ENCODE results near the gene PTPRN2. TPM values are rescaled to one million over a fixed set of nuclear protein-coding genes. Genes with fewer than 3 reads are reported as not detected.

PTPRN2 gene
- polyA plus RNA-seq, 1 of the 3 experiments (the other 2 are of a cell fraction) = 4.0 TPM

DNA sequence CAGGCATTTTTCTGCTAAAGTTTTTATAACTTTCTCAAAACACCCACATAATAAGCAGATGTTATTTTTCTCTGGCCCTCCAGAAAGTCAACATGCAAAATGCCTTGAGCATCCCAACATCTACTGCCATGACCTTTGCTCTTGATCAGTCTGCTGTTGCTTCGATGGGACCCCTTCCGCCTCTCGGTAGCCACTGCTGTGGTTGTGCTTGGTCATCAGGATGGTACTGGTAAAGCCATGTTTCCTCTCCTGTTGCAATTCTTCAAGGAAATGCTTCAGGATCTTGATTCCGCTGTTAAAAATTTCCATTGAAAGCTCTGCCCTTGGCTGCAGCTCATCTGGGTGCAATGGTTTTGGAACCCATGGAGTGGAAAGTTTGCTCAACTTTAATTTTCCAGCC lies 717.8 kb downstream of the PTPRN2 start:
- H3K9me2 ChIP-seq = no peaks in the 10 kb centered on the region
- no peaks in the 10 kb centered on the region for H3K9me3 ChIP-seq
- no peaks in the 10 kb centered on the region for H4K20me1 ChIP-seq (ENCODE audit: insufficient read depth)
- no peaks in the 10 kb centered on the region for H3F3A ChIP-seq (replicated peaks; ENCODE audit: insufficient read depth)
- POLR2A ChIA-PET = no interaction called here
- no peaks in the 10 kb centered on the region for H3K79me2 ChIP-seq (ENCODE audit: insufficient read depth)
- no peak overlapping the region for H2AFZ ChIP-seq (ENCODE audit: low read depth)
- H3K9ac ChIP-seq = no peak overlapping the region
- no peak overlapping the region for H3K4me3 ChIP-seq (ENCODE audit: low read depth in 2 of 2, low read length in 1 of 2)
- H3K27me3 ChIP-seq (ENCODE audit: insufficient read depth) = no peaks in the 10 kb centered on the region
- H3K4me2 ChIP-seq = no peak overlapping the region
- 49% methylated on average over 4 of the region's 4 CpGs for WGBS (ENCODE audit: low lambda C conversion rate)
- TF ChIP-seq FOSL2 (IDR thresholded peaks at IDR 0.05; ENCODE audit: borderline replicate concordance, low read depth) (no peak), ZBTB33 (IDR thresholded peaks at IDR 0.05; ENCODE audit: borderline replicate concordance, low read depth) (no peak), CHD2 (IDR thresholded peaks at IDR 0.05; ENCODE audit: low read length, partially characterized antibody) (no peak), EP300 (IDR thresholded peaks at IDR 0.05; ENCODE audit: borderline replicate concordance in 1 of 2, low read depth in 1 of 2, low read length in 1 of 2) (no peak), SMC3 (IDR thresholded peaks at IDR 0.05; ENCODE audit: low read depth, low read length) (no peak), TEAD4 (IDR thresholded peaks at IDR 0.05; ENCODE audit: borderline replicate concordance, insufficient read depth) (no peak), JUND (IDR thresholded peaks at IDR 0.05) (no peak), RAD21 (IDR thresholded peaks at IDR 0.05; ENCODE audit: low read length) (no peak), CTCF (IDR thresholded peaks at IDR 0.05) (no peak), FOXJ3 (CRISPR knock-in tag; IDR thresholded peaks at IDR 0.05) (no peak), PBX3 (IDR thresholded peaks at IDR 0.05) (no peak), RXRA (IDR thresholded peaks at IDR 0.05; ENCODE audit: borderline replicate concordance, low read depth) (no peak), GABPA (IDR thresholded peaks at IDR 0.05; ENCODE audit: low read depth) (no peak), NRF1 (IDR thresholded peaks at IDR 0.05; ENCODE audit: low read depth, low read length) (no peak)
- TF ChIP-seq, protein P1, sequence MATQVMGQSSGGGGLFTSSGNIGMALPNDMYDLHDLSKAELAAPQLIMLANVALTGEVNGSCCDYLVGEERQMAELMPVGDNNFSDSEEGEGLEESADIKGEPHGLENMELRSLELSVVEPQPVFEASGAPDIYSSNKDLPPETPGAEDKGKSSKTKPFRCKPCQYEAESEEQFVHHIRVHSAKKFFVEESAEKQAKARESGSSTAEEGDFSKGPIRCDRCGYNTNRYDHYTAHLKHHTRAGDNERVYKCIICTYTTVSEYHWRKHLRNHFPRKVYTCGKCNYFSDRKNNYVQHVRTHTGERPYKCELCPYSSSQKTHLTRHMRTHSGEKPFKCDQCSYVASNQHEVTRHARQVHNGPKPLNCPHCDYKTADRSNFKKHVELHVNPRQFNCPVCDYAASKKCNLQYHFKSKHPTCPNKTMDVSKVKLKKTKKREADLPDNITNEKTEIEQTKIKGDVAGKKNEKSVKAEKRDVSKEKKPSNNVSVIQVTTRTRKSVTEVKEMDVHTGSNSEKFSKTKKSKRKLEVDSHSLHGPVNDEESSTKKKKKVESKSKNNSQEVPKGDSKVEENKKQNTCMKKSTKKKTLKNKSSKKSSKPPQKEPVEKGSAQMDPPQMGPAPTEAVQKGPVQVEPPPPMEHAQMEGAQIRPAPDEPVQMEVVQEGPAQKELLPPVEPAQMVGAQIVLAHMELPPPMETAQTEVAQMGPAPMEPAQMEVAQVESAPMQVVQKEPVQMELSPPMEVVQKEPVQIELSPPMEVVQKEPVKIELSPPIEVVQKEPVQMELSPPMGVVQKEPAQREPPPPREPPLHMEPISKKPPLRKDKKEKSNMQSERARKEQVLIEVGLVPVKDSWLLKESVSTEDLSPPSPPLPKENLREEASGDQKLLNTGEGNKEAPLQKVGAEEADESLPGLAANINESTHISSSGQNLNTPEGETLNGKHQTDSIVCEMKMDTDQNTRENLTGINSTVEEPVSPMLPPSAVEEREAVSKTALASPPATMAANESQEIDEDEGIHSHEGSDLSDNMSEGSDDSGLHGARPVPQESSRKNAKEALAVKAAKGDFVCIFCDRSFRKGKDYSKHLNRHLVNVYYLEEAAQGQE (IDR thresholded peaks at IDR 0.05; ENCODE audit: low read depth, low read length) = no peak
- no peaks in the 10 kb centered on the region for H3K4me1 ChIP-seq (ENCODE audit: control insufficient read depth in 1 of 2, insufficient read depth in 2 of 2, low read depth in 1 of 2, low read length in 1 of 2)
- no peak overlapping the region for H3K27ac ChIP-seq (ENCODE audit: low read depth in 2 of 2, low read length in 1 of 2)
- H3K36me3 ChIP-seq (replicated peaks in 1 of 2; ENCODE audit: control insufficient read depth in 1 of 2, insufficient read depth in 2 of 2, low read length in 1 of 2) = no peaks in the 10 kb centered on the region
- CTCF ChIA-PET = interaction anchor here (1.1 kb wide), 1 partner anchor 437 kb away, joined by 5 read pairs; no protein-coding TSS in a partner anchor
- no peak for DNase-seq
